Measurements from ENCODE around the gene NOL4L.

Gene NOL4L

GRCh38 chr20:32614772-32615171 is 29.6 kb upstream of the NOL4L start:
- H3K27ac ChIP-seq (ENCODE audit: low read depth, low read length), result no peak overlapping the region
- H3K9me2 ChIP-seq (replicated peaks; ENCODE audit: insufficient read depth, low read length), result no peaks in the 10 kb centered on the region
- no peak overlapping the region for H3K9ac ChIP-seq (ENCODE audit: low read length)

GRCh38 chr20:32614303-32614702 is 29.2 kb upstream of the NOL4L start:
- Histone ChIP-seq H3K4me3 (ENCODE audit: insufficient read depth, low read length, poor library complexity, severe bottlenecking) (no peak overlapping the region), H3K79me2 (ENCODE audit: insufficient read depth, low read length) (no peaks in the 10 kb centered on the region), H3K27ac (ENCODE audit: low read depth, low read length) (no peak overlapping the region), H2AFZ (ENCODE audit: low read depth, low read length, severe bottlenecking) (no peak overlapping the region), H3K9ac (ENCODE audit: low read length) (no peak overlapping the region), H4K20me1 (ENCODE audit: low read depth, low read length) (no peaks in the 10 kb centered on the region), H3K9me3 (ENCODE audit: insufficient read depth, low read length) (no peaks in the 10 kb centered on the region), H3K27me3 (ENCODE audit: low read length) (no peaks in the 10 kb centered on the region), H3K9me2 (replicated peaks; ENCODE audit: insufficient read depth, low read length) (no peaks in the 10 kb centered on the region), H3K4me2 (ENCODE audit: low read depth, low read length, poor library complexity, severe bottlenecking) (no peak overlapping the region), H3F3A (ENCODE audit: insufficient read depth) (no peaks in the 10 kb centered on the region), H3K36me3 (ENCODE audit: low read length) (no peaks in the 10 kb centered on the region)
- TF ChIP-seq, protein P1, sequence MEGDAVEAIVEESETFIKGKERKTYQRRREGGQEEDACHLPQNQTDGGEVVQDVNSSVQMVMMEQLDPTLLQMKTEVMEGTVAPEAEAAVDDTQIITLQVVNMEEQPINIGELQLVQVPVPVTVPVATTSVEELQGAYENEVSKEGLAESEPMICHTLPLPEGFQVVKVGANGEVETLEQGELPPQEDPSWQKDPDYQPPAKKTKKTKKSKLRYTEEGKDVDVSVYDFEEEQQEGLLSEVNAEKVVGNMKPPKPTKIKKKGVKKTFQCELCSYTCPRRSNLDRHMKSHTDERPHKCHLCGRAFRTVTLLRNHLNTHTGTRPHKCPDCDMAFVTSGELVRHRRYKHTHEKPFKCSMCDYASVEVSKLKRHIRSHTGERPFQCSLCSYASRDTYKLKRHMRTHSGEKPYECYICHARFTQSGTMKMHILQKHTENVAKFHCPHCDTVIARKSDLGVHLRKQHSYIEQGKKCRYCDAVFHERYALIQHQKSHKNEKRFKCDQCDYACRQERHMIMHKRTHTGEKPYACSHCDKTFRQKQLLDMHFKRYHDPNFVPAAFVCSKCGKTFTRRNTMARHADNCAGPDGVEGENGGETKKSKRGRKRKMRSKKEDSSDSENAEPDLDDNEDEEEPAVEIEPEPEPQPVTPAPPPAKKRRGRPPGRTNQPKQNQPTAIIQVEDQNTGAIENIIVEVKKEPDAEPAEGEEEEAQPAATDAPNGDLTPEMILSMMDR (IDR thresholded peaks at IDR 0.05; ENCODE audit: insufficient read depth, low read length, poor library complexity, severe bottlenecking), result no peak
- TF ChIP-seq EZH2phosphoT487 (conservative IDR thresholded peaks at IDR 0.05; ENCODE audit: low read length), result no peak

More at GRCh38 chr20:32614772-32615171, 29.6 kb upstream of the NOL4L start:
- Histone ChIP-seq H3K9me3 (ENCODE audit: insufficient read depth, low read length) (no peaks in the 10 kb centered on the region), H3K79me2 (ENCODE audit: insufficient read depth, low read length) (no peaks in the 10 kb centered on the region), H3K27me3 (ENCODE audit: low read length) (no peaks in the 10 kb centered on the region), H3K36me3 (ENCODE audit: low read length) (no peaks in the 10 kb centered on the region), H3K4me3 (ENCODE audit: insufficient read depth, low read length, poor library complexity, severe bottlenecking) (no peak overlapping the region), H3K4me2 (ENCODE audit: low read depth, low read length, poor library complexity, severe bottlenecking) (no peak overlapping the region), H4K20me1 (ENCODE audit: low read depth, low read length) (no peaks in the 10 kb centered on the region), H3F3A (ENCODE audit: insufficient read depth) (no peaks in the 10 kb centered on the region), H2AFZ (ENCODE audit: low read depth, low read length, severe bottlenecking) (no peak overlapping the region)
- no peak for TF ChIP-seq EZH2phosphoT487 (conservative IDR thresholded peaks at IDR 0.05; ENCODE audit: low read length)
- TF ChIP-seq, protein P1 (IDR thresholded peaks at IDR 0.05; ENCODE audit: insufficient read depth, low read length, poor library complexity, severe bottlenecking), result no peak

GRCh38 chr20:32613192-32614053 is 28.3 kb upstream of the NOL4L start:
- no peaks in the 10 kb centered on the region for H3F3A ChIP-seq (ENCODE audit: insufficient read depth)
- no peak overlapping the region for H2AFZ ChIP-seq (ENCODE audit: low read depth, low read length, severe bottlenecking)
- no peak overlapping the region for H3K4me3 ChIP-seq (ENCODE audit: insufficient read depth, low read length, poor library complexity, severe bottlenecking)
- H3K4me2 ChIP-seq (ENCODE audit: low read depth, low read length, poor library complexity, severe bottlenecking), result no peak overlapping the region
- H3K9me3 ChIP-seq (ENCODE audit: insufficient read depth, low read length), result no peaks in the 10 kb centered on the region
- H3K36me3 ChIP-seq (ENCODE audit: low read length), result no peaks in the 10 kb centered on the region
- no peaks in the 10 kb centered on the region for H3K79me2 ChIP-seq (ENCODE audit: insufficient read depth, low read length)
- no peak overlapping the region for H3K27ac ChIP-seq (ENCODE audit: low read depth, low read length)
- H4K20me1 ChIP-seq (ENCODE audit: low read depth, low read length), result no peaks in the 10 kb centered on the region
- H3K9me2 ChIP-seq (replicated peaks; ENCODE audit: insufficient read depth, low read length), result no peaks in the 10 kb centered on the region
- H3K27me3 ChIP-seq (ENCODE audit: low read length), result no peaks in the 10 kb centered on the region
- TF ChIP-seq, protein P1 (IDR thresholded peaks at IDR 0.05; ENCODE audit: insufficient read depth, low read length, poor library complexity, severe bottlenecking), result no peak
- TF ChIP-seq EZH2phosphoT487 (conservative IDR thresholded peaks at IDR 0.05; ENCODE audit: low read length), result no peak
- no peak overlapping the region for H3K9ac ChIP-seq (ENCODE audit: low read length)
